GM12872 (cell line): ENCODE data around the gene SS18L1.

ENCODE experiments used
- TF ChIP-seq, protein P1 (sequence below): IDR thresholded peaks from 3 replicates; pipeline ENCODE4 v1.5.1; 2011; ENCODE audit warnings: low read depth, mild to moderate bottlenecking, low read length, moderate library complexity; ENCODE audit not compliant: insufficient read depth

Gene SS18L1

DNA sequence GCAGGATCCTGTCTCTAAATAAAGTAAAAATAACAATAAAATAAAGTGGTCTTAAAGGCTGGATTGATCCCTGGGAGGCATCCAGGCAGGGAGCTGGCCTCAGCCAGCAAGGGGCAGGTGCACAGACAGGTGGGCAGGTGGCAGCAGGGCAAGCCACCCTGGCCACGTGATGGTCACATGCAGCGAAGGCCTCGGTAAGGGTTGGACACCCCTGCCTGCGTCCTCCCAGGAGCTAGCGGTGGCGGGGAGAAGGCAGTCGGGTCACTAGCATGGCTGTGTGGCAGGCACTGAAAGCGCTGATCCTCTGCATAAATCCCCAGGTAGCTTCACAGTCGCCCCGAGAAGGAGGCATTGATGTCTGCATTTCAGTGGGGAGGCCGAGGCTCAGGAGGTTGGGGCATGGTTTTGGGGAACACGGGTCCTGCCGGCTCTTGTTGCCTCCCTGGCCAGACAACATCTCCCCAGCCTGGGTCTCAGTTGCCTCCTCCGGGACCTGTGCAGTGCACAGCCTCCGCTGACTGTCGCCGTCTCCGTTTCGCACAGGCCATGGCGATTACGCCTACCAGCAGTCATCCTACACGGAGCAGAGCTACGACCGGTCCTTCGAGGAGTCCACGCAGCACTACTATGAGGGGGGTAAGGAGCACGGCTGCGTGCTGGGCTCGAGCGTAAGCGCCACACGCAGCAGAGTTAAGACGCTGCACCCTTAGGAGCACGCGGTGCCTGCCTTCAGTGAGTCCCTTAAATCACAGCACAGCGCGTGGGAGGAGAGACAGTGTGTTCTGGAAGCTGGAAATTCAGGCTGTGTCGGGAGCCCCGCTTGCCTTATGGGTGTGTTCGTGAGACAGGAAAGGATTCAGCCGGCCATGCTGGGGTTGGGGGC, 21.6 kb downstream of the SS18L1 start:
- TF ChIP-seq, protein P1, sequence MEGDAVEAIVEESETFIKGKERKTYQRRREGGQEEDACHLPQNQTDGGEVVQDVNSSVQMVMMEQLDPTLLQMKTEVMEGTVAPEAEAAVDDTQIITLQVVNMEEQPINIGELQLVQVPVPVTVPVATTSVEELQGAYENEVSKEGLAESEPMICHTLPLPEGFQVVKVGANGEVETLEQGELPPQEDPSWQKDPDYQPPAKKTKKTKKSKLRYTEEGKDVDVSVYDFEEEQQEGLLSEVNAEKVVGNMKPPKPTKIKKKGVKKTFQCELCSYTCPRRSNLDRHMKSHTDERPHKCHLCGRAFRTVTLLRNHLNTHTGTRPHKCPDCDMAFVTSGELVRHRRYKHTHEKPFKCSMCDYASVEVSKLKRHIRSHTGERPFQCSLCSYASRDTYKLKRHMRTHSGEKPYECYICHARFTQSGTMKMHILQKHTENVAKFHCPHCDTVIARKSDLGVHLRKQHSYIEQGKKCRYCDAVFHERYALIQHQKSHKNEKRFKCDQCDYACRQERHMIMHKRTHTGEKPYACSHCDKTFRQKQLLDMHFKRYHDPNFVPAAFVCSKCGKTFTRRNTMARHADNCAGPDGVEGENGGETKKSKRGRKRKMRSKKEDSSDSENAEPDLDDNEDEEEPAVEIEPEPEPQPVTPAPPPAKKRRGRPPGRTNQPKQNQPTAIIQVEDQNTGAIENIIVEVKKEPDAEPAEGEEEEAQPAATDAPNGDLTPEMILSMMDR, result no peak

DNA sequence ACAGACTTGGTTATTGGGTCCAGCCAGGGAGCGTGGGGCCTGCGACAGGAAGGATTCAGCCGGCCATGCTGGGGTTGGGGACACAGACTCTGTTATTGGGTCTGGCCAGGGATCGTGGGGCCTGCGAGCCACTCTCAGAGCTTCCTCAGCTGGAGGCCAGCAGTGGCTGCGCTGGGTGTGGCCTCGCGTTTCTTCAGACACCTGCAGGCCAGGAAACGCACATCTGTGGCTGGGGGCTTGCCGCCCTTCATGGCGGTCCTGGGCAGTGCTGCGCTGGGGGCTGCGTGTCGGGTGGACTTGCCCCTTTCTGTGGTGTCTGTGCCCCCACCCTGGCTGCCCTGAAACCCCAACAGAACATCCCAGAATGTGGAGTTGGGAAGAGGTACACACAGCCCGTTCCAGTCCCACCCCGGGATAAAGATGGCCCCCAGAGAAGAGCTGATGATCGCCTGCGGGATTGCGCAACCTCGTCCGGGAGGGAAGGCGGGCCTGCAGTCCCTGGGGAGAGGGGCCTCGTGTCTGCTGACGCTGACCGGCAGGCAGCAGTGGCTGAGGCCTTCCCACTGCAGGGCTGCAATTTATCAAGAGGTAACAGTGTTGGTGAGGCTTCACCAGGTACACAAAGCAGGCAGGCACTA, 22.3 kb downstream of the SS18L1 start:
- TF ChIP-seq, protein P1, result no peak

DNA sequence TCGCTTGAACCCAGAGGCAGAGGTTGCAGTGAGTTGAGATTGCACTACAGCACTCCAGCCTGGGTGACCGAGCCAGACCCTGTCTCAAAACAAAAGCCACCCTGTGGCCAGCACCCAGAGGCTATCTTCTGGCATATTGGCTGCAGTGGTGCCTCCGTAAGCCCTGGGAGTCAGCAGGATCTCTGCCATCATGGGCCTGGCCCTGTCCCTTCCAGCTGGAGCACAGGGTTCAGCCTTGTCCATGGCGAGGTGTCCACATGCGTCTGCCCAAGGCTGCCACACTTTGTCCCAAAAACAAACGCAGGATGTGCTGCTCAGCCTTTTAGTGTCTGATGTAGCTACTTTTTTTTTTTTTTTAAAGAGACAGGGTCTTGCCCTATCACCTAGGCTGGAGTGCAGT, 23.9 kb downstream of the SS18L1 start:
- TF ChIP-seq, protein P1, result no peak

DNA sequence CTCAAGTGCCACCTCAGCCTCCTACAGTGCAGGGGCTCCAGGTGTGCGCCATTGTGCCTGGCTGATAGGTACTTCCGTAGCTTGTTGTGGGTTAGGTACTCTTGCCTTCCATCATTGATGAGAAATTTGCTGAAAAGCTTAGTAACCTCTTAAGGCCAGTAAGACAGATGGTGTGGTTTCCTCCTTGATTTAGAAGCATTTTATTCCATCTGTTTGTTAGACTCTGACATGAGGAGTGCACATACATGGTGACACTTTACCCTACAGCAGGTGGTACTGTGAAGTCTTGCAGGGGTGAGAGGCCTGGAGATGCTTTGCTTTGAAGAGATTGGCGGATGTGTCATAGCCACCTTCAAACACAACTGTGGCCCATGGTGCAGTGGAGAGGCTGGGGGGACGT, 24.5 kb downstream of the SS18L1 start:
- TF ChIP-seq, protein P1, result no peak

DNA sequence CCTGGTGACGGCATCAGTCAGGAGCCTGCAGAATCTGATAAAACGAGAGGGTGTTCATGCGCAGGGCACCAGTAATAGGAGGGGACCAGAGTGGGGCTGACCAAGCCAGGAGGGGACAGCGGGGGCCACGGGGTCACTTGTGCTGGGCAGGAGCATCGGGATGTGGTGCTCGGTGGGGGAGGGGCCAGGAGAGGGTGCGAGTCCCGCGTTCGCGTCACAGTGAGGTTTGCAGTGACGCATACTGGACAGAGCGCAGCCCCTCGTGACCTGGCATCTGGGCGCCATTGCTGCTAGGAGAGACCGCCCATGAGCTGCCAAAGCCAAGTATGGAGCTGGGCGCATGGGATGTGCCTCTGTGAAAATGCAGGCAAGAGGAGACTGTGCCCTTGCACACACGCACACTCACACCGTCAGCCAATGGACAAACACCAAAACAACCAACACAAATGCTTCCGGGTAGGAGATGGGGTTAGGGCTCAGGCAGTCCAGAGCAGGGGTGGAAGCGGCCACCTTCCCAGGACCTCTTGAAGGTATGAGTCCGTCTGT, 25.4 kb downstream of the SS18L1 start:
- TF ChIP-seq, protein P1, result no peak

DNA sequence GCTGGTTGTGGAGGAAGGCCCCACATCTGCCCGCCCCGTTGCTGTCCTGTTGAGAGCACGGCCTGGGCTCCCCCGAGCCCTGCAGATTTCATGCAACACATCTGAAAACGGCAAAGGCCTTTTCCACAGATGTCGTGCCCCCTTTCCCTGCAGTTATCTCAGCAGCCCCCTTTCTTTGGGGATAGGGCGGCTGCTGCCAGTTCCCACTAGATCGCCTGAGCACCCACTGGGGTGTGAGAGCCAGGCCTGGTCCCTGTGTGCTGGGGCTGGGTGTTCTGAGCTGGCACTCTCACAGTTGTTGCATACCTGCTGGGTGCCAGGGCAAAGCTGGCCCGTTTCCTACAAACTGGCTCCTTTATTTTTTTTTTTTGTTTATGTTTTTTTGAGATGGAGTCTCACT, 27.0 kb downstream of the SS18L1 start:
- TF ChIP-seq, protein P1, result no peak

DNA sequence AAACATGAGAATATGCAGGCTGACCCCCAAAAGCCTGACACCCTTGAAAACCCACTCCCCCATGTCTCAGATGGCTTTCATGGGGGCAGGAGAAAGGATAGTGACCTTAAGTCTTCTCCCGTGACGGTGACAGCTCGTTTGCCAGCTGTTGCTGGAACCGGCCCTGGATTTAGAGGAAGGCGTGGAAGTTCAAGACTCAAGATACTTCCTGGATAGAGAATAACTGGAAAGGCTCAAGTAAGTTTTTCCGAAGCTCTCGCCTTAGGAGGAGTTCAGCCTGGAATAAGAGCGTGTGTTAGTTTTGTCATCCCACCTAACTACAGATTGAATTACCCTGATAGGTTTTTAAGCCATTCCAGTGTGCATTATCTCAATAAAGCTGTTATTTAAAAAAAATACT, 27.7 kb downstream of the SS18L1 start:
- TF ChIP-seq, protein P1, result no peak
